ENCODE measurements around the gene TMEM37. TPM values are rescaled to one million over a fixed set of nuclear protein-coding genes. Genes with fewer than 3 reads are reported as not detected.

The TMEM37 gene
- total and polyA plus RNA-seq, 2 of the 8 experiments (the other 6 are each of a cell fraction or from before 2014, with no cell fraction given): 11.0 to 16.2 TPM

DNA sequence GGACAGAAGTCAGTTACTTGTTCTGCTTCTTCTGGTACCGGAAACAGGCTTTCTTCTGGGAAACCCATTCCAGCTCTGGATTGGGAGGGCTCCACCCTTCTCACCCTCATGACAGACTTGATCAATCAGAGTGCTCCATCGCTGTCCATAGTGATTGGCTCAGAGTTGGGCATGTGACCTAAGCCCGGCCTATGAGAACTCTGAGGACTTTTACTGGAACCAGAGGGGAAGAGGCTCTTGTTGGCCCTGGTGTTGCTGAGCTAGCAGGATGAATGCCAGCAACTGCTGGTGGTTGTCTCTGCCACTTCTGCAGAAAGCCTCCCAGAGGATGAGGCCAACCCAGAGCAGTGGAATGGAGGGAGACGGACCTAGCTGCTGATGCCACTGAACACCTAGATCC is 33.3 kb downstream of the TMEM37 start:
- Histone ChIP-seq H2BK20ac (ENCODE audit: low read length) (no peak overlapping the region), H4K91ac (replicated peaks; ENCODE audit: insufficient read length, low read length) (no peak overlapping the region), H3K27ac (ENCODE audit: low read depth, low read length) (no peak overlapping the region), H4K8ac (ENCODE audit: extremely low read depth, insufficient read depth, low read length) (no peak overlapping the region), H3K4me3 (ENCODE audit: extremely low read depth in 1 of 4, insufficient read depth in 2 of 4, low read depth in 3 of 4, low read length in 4 of 4) (no peak overlapping the region), H4K20me1 (replicated peaks in 1 of 2; ENCODE audit: control insufficient read depth in 1 of 2, insufficient read depth in 2 of 2, low read length in 2 of 2) (no peaks in the 10 kb centered on the region), H3K23me2 (ENCODE audit: low read depth, low read length) (peaks cover 2% of the 10 kb centered on the region; the same call in 1 of the 2 replicates), H3K14ac (ENCODE audit: insufficient read length) (no peak overlapping the region), H2BK120ac (replicated peaks; ENCODE audit: low read depth, low read length) (no peak overlapping the region), H2AK5ac (ENCODE audit: low read depth, low read length) (no peak overlapping the region), H2AFZ (ENCODE audit: low read length) (peak overlapping the region; percentile 79; the same call in 1 of the 2 replicates), H4K5ac (ENCODE audit: insufficient read length, low read depth, low read length) (no peak overlapping the region), H3K79me1 (ENCODE audit: low read depth, low read length) (no peaks in the 10 kb centered on the region), H3K36me3 (ENCODE audit: control insufficient read depth in 2 of 4, insufficient read depth in 4 of 4, low read length in 3 of 4) (no peaks in the 10 kb centered on the region), H3K56ac (replicated peaks; ENCODE audit: insufficient read length, low read depth, low read length) (no peak overlapping the region), H3K9me3 (ENCODE audit: insufficient read depth in 2 of 2, low read depth in 1 of 2, low read length in 1 of 2) (no peaks in the 10 kb centered on the region), H3K4ac (replicated peaks; ENCODE audit: insufficient read length, low read depth, low read length) (no peak overlapping the region), H3K4me1 (replicated peaks in 1 of 4; ENCODE audit: control insufficient read depth in 3 of 4, insufficient read depth in 4 of 4, low read length in 3 of 4) (peaks cover 0 to 4% (median 0%) of the 10 kb centered on the region in 4 experiments; a peak in 4 of 7 replicates), H2BK12ac (ENCODE audit: low read depth, low read length) (no peak overlapping the region), H3K79me2 (ENCODE audit: control insufficient read depth in 1 of 2, insufficient read depth in 2 of 2, low read length in 2 of 2) (no peaks in the 10 kb centered on the region), H2BK15ac (ENCODE audit: low read length) (no peak overlapping the region), H3K23ac (ENCODE audit: insufficient read length) (no peak overlapping the region), H2BK5ac (ENCODE audit: low read depth, low read length) (no peak overlapping the region), H3K18ac (ENCODE audit: extremely low read depth, low read length) (no peak overlapping the region), H3K27me3 (replicated peaks in 1 of 4; ENCODE audit: control insufficient read depth in 3 of 4, extremely low read depth in 1 of 4, insufficient read depth in 3 of 4, low read length in 3 of 4) (no peaks in the 10 kb centered on the region; a peak in 1 of 7 replicates), H3K9ac (replicated peaks in 1 of 4; ENCODE audit: extremely low read depth in 1 of 4, low read depth in 3 of 4, low read length in 3 of 4) (no peak overlapping the region), H3K4me2 (ENCODE audit: insufficient read depth in 1 of 2, low read depth in 2 of 2, low read length in 2 of 2) (no peak overlapping the region)
- DNase-seq (ENCODE audit: low read depth in 1 of 2, low spot score in 2 of 2) (no peak), FAIRE-seq (no peak)
- CTCF ChIA-PET (ENCODE audit: partially characterized antibody): interaction anchor here (0.6 to 9.6 kb wide), 9 partner anchors 11 to 242 kb away, joined by 3 to 90 read pairs (median 3); no protein-coding TSS in a partner anchor
- POLR2A ChIA-PET (ENCODE audit: partially characterized antibody): interaction anchor here (1.0 to 1.7 kb wide), 2 partner anchors 10 to 33 kb away, joined by 3 to 5 read pairs; partner anchors contain the start of gene TMEM37
- 87% methylated on average over 4 of the region's 4 CpGs; no CpG with 5 or more reads in 1 of the 2 experiments for WGBS, 2 experiments (ENCODE audit: extremely low coverage in 1 of 2, insufficient coverage in 1 of 2, insufficient read length in 1 of 2, insufficient replicate concordance in 2 of 2, low coverage in 1 of 2, low lambda C conversion rate in 2 of 2, missing lambda C conversion rate in 1 of 2)
- TF ChIP-seq FOSL1 (IDR thresholded peaks at IDR 0.05; ENCODE audit: insufficient read depth, low read depth, low read length): no peak
- TF ChIP-seq, protein P1, sequence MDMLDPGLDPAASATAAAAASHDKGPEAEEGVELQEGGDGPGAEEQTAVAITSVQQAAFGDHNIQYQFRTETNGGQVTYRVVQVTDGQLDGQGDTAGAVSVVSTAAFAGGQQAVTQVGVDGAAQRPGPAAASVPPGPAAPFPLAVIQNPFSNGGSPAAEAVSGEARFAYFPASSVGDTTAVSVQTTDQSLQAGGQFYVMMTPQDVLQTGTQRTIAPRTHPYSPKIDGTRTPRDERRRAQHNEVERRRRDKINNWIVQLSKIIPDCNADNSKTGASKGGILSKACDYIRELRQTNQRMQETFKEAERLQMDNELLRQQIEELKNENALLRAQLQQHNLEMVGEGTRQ (IDR thresholded peaks at IDR 0.05; ENCODE audit: low read length): peak; percentile 70
